Effector CD8-positive, alpha-beta T cell (primary cell): Measurements from ENCODE around the gene CDH26.

Experiments used
- DNase-seq: peaks from one replicate; lab custom pipeline; 2025; lab: John Stamatoyannopoulos, UW

CDH26 gene

DNA sequence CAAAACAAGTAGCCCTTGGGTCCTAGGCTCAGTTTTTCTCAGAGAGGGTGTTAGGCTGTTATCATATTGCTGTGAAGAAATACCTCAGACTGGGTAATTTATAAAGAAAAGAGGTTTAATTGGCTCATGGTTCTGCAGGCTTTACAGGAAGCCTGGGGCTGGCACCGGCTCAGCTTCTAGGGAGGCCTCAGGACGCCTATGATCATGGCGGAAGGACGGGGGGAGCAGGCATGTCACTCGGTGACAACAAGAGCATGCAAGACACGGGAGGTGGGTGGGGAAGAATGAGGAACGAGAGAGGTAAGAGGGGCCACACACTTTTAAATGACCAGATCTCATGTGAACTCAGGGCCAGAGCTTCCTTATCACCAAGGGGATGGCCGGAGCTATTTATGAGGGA lies 26.9 kb downstream of the CDH26 start:
- DNase-seq = no peak

DNA sequence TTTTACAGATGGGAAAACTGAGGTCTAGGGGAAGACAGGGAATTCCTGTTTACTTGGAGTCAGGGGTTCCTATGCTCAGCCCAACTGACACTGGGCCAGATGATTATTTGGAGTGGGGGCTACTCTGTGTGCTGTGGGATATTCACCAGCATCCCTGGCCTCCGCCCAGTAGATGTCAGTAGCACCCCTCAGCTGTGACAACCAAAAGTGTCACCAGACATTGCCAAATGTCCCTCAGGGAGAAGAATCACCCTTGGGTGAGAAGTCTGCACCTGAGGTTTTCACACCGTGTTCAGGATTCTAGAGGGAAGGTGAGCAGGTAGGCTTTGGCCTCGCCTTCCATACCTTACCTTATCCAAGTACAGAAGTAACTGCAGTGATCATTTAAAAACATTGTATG lies 27.6 kb downstream of the CDH26 start:
- DNase-seq = no peak

DNA sequence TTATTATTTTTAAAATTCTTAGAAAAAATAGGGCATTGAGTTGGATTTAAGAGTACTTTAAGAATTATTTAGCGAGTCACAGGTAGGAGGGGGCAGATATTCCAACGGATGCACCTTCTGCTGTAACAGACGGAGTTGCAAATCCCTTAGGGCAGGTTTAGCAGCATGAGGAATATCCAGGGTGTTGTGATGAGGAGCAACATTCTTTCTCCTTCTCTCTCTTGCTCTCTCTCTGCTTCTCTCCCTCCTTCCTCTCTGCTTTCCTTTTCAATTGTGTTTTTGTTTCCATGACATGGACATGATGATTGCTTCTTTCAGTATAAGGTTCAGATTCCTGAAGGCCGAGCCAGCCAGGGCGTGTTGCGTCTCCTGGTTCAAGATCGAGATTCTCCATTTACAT lies 28.9 kb downstream of the CDH26 start:
- DNase-seq = no peak

DNA sequence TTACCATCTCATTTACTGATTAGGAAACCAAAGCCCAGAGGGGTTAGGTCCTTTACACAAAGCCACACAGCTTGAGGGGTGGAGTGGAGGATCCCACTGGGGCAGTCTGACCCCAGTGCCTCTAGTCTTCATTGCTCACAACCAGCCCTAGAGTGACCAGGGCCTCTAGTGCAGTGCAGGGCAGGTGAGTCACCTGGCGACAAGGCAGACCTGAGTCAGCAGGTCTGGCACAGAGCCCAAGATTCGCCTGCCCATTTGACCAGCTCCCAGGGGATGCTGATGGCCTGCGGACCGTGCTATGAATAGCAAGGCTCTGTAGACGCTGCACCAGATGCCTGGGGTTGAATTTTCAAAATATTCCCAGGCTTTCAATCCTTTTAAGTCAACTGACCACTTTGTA lies 29.9 kb downstream of the CDH26 start:
- no peak for DNase-seq

DNA sequence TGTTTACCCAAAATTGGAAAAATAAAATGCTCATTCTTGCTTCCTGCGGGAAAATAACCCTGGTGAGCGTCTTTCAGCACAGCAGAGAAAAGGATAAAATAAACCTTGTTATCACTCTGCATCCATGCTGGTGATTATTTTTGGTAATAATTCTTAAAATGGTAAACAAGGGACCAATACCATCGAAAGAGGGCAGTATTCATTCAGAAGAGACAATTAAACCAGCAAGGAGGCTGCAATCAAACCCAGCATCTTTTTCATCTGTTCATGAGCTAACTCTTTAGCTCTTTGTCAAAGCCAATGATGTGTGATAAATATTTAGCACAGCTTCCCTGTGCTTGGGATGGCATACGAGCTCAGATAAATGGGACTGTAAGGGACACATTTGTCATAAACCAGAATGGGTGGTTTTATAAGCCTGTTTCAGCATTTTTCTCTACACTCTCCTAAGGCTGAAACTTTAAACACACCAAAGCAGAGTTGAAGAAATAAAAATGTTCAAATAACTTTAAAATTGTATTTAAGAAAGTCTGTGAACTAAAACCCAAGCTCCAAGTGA lies 34.4 kb downstream of the CDH26 start:
- DNase-seq = no peak

DNA sequence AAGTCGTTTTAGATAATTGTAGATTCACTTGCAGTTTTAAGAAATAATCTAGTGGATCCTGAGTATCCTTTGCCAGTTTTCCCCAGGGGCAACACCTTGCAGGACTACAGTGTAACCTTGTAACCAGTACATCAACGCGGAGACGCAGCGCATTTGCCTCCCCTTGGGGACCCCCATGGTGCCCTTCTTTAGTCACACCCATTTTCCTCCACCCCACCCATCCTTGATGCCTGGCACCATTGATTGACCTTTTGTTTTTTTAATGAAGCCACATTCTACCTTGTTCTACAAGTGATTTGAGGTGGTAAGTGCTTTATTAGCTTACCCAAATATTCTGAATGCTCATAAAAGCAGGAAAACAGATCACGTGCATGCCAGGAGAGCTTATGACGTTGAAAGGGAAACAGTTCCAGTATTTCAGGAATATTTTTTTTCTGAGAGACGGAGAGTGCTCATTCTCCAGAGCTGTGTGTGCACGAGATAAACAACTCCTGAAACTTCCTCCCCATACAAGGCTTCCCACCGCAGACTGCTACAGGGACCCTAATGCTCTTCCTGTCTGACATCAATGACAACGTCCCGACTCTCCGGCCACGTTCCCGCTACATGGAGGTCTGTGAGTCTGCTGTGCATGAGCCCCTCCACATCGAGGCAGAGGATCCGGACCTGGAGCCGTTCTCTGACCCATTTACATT lies 35.7 kb downstream of the CDH26 start:
- DNase-seq = no peak

DNA sequence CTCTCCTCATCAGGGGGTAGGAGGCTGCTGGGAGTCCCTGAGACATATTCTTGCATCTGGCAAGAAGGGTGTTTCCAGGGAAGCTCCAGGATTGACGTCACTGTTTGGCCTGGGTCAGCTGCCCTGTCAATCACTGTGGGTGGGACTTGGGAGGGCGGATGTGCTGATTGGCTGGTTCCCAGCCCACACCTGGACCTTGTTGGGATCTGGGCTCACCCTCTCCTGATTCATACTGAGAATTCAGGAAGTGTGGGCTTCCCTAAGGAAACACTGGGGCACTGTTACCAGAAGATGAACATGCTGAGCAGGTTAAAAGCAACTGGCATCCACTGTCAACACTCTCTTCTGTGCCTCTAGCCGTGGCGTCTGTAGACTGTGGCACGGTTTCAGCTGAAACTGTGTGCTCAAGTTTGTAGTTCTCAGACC lies 36.5 kb downstream of the CDH26 start:
- no peak for DNase-seq

DNA sequence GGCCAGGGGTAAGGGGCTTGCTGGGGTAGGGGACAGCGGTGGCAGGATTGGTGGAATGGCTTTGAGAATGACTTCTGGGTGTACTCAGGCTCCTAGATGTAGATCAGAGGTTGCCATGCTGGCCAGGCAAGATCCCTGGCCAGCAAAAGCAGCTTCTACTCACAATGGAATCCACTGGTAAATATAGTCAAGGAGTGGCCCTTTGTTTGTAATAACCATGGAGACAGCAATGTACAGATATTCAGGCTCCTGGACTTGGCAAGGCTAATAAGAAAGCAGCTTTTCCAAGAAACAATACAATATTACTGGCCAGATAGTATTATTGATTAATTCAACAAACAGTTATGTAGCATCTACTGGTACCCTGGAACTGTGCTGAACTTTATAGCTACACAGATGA lies 37.9 kb downstream of the CDH26 start:
- no peak for DNase-seq

DNA sequence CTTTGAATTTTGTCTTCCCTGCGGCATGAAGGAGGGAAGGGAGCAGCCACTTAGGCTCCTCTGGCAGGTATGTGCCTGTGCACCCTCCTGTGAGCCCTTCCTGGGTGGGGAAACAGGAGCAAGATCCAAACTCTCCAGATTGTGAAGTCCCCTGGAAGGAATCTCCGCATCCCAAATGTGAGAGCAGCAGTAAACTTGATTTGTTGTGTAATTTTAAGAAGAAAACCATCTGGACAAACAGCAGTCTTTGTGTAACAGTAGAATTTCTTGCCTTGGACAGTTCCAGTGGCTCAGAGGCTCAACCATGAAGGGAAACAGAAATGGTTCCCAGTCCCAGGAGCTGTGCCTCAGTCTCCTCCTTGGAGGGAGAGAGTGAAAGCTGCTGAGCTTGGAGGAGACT lies 39.7 kb downstream of the CDH26 start:
- DNase-seq = no peak

DNA sequence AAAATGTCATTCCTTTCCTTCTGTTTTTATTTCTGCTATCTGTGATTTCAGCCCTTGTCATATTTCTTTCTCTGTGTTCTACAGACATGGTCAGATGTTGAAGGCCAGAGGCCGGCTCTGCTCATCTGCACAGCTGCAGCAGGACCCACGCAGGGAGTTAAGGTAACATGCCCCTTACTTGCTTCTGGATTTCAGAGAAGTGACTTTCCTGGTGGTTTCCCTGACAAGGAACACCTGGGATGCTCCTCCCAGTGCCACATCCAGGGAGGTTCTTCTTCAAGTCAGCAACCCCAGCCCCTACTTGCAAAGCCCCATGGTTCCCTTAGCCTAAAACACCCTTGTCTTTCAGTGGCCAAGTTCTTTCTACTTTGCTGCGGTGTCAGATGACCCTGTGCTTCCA lies 41.3 kb downstream of the CDH26 start:
- DNase-seq = no peak

DNA sequence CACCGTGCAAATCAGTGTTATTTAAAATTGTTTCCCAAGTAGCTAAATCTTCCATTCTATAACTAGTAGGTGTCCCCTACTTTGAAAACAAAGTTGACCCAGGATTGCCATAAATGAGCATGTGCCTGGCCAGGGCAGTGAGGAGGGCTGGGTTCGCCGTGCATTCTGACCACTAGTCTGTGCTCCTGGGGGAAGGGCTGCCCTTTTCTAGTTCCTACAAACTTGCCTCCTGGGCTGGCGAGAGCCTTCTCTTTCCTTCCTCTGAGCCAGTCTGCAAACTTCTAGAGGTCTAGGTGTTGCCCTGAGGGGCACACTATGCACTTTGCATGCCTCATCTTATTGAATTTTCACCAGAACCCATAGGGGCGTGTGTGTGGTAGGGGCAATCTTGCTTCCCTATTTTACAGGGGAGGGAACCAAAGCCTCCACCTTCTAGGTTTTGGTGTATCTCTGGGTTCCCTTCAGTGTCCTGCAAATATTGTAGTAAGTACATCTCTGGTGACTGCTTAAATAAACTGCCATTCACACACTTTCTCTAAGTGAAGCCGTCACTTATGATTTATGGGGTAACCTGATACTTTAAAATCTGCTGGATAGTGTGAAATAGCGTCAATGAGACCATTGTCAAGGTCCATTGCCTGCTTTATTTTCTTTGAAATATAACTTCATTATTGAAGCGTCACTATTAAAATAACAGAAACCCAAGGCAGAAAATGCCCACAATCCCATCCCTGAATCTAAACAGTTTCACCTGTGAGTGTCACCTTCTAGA lies 42.2 kb downstream of the CDH26 start:
- no peak for DNase-seq

DNA sequence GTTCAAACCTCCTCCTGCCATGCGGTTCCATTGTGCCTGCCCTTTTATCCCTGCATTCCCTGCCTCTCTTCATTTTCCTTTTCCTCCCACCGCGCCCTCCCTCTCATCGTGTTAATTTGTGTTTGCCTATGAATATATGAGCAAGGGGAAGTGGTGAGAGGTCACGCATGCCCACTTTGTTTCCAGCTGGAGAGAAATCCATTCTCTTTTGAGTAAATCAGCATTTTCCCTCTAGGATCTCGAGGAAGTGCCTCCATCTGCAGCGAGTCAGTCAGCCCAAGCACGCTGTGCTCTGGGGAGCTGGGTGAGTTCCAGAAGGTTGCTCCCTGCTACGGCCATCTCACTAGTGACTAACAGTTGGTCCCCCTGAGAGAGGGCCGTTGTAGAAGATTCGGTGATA lies 42.9 kb downstream of the CDH26 start:
- DNase-seq = no peak

DNA sequence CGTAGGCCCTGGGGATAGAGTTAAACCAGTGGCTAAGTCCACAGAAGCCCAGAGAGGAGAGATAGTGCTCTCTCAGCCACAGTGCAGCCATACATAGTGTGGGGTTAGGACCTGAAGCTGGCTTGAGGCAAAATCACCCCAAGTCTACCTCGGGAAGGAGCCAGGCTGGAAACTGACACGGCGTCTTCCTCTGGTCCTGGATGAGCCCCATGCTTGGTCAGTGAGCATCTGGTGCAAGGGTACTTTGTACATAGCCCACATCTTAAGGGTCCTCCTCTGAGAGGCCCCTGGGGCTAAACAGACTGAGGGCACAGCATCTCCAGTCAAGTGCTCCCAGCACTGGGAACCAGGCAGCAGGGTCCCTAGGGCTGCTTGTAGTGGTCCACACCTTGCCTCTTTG lies 45.6 kb downstream of the CDH26 start:
- DNase-seq = no peak

DNA sequence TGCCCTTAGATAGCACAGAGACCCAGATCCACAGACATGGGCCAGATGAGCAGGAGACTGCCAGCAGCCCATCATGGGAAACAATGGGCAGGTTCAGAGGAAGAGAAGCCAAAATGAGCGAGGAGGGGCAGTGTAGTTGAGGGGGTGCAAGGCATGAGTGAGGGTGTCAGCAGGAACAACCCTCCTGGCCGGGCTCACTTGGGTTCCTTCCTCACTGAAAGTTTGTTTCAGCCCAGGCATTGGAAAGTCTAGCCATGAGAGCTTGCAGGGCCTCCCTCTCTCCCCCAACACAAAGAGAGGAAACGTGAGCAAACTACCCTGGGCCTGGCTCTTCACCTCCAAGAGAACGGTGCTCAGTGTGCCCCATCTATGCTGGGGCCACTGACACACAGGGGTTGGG lies 48.0 kb downstream of the CDH26 start:
- no peak for DNase-seq

DNA sequence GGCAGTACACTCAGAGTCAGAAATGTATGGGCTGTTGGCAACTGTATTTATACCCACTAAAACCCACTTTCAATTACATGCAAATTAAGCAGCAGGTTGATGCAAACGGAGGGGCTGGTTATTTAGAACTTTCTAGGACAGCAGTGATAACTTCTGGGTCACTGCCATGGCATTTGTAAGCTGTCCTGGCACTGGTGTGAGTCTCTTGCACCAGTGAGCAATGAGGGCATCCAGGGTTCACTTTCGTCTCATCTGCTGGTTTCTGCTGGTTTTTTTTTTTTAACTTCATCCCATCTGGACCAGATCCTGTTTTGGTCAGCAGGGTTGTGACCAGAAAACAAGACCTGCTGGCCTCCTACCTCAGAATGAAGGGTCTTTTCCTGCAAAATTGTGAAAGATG lies 49.2 kb downstream of the CDH26 start:
- DNase-seq = no peak

DNA sequence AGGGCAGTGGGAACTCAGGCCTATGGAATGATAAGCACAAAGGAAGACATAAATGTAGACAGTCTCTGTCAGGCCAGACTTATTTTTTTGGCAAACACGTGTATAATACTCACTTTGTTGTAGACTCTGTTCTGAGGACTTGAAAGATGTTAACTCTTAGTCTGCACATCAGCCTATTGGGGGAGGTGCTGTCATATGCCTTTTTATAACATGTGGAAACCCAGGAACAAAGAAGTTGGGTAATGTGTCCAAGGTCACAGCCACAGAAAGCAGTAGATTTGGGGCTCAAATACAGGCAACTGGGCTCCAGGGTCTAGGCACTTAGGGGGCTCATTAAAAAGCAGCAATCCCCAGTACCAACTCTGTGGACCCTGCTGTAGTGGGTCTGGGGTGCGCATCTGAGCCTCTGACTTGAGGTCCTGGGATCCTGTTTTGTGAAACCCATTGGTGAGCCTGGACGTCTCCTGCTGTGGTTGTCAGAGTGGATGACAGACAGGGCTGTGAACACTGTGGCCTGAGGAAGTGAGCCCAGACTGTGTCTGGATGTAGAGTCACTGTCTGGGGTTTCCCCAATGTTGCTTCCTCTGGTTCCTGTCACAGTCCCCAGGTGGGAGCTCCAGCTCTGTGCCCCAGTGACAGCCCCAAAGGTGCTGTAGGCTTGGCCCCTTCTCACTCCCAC lies 50.0 kb downstream of the CDH26 start:
- DNase-seq = no peak

DNA sequence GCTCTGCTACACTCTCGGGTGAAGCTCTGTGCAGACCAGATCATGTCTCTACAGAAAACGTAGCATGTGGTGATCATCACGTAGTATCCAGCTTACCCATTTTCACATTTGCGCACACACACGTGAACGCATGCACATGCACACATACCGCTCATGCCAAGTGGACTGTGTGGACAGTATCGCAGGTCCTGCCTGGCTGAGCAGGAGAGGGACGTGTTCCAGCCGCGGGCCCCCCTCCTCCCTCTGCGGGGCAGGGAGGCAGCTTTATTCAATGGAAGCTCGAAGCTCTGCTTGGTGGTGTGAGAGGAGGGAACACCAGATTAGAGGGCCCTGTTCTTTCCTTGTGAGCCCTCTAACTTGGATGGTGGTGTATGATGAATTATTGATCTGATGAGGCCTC lies 51.1 kb downstream of the CDH26 start:
- no peak for DNase-seq

DNA sequence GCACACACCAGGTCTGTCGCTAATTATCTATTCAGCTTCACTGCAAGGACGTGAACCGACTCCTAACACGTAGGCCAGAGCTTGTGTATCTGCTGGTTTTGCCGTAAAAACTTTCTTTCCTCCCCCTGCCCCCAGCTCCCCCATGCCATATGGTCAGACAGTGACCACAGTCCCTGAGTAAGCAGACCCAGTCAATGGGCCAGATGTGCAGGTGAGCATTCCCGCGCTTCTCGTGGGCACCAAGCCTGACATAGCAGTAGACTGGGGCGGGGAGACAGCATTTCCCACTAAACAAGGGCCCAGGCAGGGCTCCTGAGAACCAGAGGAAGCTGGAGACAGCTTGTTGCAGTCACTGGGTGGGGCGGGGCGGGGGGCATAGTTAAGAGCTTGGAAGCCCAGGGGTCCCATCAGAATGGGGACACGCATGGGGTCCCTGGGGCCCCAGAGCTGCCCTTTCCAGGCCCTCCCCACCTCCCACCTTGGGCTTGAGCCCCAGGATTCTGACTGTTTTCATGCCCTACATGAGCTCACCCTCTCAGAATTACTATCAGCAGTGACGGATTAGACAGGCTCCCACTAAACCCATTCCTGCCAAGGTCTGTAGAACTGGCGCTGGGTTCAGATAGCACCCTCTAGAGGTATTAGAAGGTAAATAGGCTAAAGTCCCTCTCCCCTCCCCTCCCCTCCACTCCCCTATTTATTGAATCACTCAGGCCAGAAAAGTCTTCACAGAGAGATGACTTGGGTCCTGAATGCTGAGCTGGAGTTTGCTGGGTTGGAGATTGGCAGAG lies 51.8 kb downstream of the CDH26 start:
- no peak for DNase-seq

DNA sequence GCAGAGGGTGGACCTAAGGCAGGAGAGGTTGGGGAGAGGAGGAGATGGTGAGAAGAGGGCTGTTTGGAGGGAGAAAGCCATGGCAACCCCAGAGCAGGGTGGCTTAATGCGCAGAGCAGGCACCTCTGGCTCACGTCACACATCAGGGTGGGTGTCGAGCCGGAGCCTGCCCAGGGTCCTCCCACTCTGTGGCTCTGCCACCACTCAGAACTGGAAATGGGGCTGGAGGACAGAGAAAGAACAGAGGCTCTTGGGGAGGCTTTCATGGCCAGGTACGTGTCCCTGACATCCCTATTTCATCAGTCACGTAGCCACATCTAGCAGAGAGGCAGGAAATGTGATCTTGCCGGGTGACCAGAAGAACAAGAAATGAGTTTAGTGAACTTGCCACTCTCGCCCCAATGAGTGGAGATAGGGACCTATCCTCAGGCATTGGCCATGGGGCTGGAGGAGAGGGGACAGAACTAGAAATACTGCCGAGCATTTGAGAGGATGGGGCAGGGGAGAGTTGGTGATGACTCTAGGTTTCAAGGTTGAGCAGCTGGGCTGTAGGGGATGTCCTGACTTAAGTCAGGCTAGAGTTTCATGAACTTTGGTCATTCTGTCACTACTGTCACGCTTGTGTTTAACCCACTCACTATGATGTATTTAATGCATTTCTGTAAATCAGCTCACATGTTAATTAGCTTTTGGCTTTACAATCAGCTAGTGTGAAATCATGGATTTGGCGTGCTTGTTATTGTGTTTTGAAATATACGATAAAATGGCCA lies 52.7 kb downstream of the CDH26 start:
- no peak for DNase-seq

DNA sequence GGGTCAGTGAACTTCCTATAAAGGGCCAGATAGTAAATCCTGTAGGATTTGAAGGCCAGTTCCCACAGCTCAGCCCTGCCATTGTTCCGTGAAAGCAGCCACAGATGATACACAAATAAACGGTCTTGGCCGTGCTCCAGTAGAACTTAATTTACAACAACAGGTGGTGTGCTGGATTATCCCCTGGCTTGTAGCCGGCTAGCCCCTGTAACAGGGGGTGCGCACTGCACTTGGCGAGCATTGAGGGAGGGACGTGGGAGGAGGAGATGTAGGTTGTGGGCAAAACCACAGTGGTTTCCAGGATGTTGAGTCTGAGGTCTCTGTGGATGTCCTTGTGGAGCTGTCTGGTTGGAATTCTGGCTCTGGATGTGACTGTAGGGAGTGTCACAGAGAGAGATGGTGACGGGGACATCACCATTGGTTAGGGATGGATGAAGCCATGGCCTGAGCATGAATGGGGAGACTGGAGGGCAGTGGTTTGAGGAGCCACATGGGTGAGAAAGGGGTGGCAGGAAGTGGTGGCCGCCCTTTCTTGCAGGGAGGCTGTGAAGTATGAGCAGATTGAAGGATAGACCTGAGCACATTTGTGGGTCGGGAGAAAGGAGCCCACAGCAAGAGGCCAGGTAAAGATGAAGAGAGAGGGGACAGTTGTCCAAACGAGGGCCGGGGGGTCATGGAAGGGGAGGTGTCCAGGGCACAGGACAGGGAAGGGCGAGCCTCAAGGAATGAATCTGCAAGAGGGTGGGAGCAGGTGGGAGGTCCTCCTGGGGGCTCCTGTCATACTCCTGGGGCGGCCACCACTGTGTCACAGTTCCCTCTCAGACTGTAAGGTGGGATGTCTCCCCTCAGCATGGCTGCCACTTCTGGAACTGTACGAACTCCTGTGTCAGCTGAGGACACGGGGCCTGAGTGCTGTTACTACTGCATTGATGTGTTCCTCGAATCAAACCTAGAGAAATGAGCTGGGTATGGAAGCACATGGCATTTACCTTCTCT lies 53.6 kb downstream of the CDH26 start:
- DNase-seq = no peak
